ENCODE data around the gene DAAM1.

GRCh38 chr14:59188461-59189090 is at the start of gene DAAM1:
- TF ChIP-seq, protein P1, sequence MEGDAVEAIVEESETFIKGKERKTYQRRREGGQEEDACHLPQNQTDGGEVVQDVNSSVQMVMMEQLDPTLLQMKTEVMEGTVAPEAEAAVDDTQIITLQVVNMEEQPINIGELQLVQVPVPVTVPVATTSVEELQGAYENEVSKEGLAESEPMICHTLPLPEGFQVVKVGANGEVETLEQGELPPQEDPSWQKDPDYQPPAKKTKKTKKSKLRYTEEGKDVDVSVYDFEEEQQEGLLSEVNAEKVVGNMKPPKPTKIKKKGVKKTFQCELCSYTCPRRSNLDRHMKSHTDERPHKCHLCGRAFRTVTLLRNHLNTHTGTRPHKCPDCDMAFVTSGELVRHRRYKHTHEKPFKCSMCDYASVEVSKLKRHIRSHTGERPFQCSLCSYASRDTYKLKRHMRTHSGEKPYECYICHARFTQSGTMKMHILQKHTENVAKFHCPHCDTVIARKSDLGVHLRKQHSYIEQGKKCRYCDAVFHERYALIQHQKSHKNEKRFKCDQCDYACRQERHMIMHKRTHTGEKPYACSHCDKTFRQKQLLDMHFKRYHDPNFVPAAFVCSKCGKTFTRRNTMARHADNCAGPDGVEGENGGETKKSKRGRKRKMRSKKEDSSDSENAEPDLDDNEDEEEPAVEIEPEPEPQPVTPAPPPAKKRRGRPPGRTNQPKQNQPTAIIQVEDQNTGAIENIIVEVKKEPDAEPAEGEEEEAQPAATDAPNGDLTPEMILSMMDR (conservative IDR thresholded peaks at IDR 0.05; ENCODE audit: low read length): no peak
- no peak for TF ChIP-seq EZH2phosphoT487 (IDR thresholded peaks at IDR 0.05; ENCODE audit: borderline replicate concordance, low read depth, low read length)

Data from OCI-LY7 (cell line).